AG04450 (cell line): ENCODE data around the gene GNL2. TPM values are rescaled to one million over a fixed set of nuclear protein-coding genes. Genes with fewer than 3 reads are reported as not detected.
A peak's percentile ranks its signal among the peaks of the same experiment; 100 is the strongest.
"Not testable (repeated sequence)": the region's sequence is repeated elsewhere in the genome, so short reads cannot be mapped to it uniquely, and the experiment has no call there.

ENCODE experiments used
- CTCF ChIA-PET: fragments of 300-600, 350-600 bp; formaldehyde crosslinking; extraction: SDS; loops from one replicate; lab custom pipeline; 2022; ENCODE audit warnings: antibody characterized with exemption, inconsistent platforms; lab: Charles Lee
- POLR2A ChIA-PET: fragments of 350-600 bp; formaldehyde crosslinking; extraction: SDS; loops from one replicate; lab custom pipeline; 2021; ENCODE audit warnings: antibody characterized with exemption, inconsistent platforms; lab: Yijun Ruan, JAX
- DNase-seq: peaks from one replicate; pipeline ENCODE4 v3.0.0-alpha.2; 2011; ENCODE audit warnings: low read depth, low spot score
- H3K27ac ChIP-seq: one replicate; pipeline ENCODE4 v1.5.1; 2012; ENCODE audit warnings: low read depth, low read length, control low read depth
- H3K27me3 ChIP-seq: one replicate; pipeline ENCODE4 v1.6.0; 2012; ENCODE audit warnings: low read length; ENCODE audit not compliant: control insufficient read depth, insufficient read depth
- H3K4me3 ChIP-seq: 2 replicates; pipeline ENCODE4 v1.5.1; 2011; ENCODE audit warnings: mild to moderate bottlenecking, low read depth, low read length, control low read depth
- H3K9me3 ChIP-seq: 2 replicates; pipeline ENCODE4 v1.5.1; 2012; ENCODE audit warnings: low read length; ENCODE audit not compliant: control insufficient read depth, insufficient read depth
- polyA plus RNA-seq: library from polyadenylated mRNA; depleted of rRNA; stranded (reverse); fragments of >200 nt; gene quantifications from 2 replicates; pipeline ENCODE4 v1.2.3, GENCODE V29; 2011
- TF ChIP-seq, protein P1 (sequence below): IDR thresholded peaks from 2 replicates; pipeline ENCODE4 v1.5.1; 2011; ENCODE audit warnings: low read depth, low read length, control low read depth, inconsistent platforms

The GNL2 gene
- polyA plus RNA-seq, 1 experiment: 64.7 TPM

DNA sequence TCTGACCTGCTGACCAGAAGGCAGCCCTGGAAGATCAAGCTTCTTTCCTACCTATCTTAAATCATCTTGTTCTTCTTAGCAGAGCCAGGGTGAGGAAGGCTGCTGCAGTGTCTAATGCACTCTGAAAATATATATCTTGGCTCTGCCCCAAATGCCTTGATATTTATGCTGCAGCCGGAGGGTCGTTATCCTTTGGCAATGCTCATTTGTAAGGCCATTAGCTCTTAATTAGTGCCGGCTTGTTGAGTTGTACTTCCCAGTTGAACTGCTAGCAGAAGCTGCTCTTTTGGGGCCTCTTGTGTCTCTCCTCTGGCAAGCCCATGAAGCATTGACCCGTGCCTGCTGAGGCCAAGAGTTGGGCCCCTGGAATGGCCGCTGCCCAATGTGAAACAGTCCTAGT lies 4.2 kb upstream of the GNL2 start:
- H3K9me3 ChIP-seq: no peaks in the 10 kb centered on the region
- no peak overlapping the region for H3K27ac ChIP-seq
- peaks cover 22% of the 10 kb centered on the region for H3K27me3 ChIP-seq
- TF ChIP-seq, protein P1, sequence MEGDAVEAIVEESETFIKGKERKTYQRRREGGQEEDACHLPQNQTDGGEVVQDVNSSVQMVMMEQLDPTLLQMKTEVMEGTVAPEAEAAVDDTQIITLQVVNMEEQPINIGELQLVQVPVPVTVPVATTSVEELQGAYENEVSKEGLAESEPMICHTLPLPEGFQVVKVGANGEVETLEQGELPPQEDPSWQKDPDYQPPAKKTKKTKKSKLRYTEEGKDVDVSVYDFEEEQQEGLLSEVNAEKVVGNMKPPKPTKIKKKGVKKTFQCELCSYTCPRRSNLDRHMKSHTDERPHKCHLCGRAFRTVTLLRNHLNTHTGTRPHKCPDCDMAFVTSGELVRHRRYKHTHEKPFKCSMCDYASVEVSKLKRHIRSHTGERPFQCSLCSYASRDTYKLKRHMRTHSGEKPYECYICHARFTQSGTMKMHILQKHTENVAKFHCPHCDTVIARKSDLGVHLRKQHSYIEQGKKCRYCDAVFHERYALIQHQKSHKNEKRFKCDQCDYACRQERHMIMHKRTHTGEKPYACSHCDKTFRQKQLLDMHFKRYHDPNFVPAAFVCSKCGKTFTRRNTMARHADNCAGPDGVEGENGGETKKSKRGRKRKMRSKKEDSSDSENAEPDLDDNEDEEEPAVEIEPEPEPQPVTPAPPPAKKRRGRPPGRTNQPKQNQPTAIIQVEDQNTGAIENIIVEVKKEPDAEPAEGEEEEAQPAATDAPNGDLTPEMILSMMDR: no peak
- no peak overlapping the region for H3K4me3 ChIP-seq
- ChIA-PET POLR2A (no interaction called here), CTCF (interaction anchor here (0.7 to 13.1 kb wide), 3 partner anchors 23 to 251 kb away, joined by 3 to 378 read pairs (median 7); no protein-coding TSS in a partner anchor)
- DNase-seq: no peak

DNA sequence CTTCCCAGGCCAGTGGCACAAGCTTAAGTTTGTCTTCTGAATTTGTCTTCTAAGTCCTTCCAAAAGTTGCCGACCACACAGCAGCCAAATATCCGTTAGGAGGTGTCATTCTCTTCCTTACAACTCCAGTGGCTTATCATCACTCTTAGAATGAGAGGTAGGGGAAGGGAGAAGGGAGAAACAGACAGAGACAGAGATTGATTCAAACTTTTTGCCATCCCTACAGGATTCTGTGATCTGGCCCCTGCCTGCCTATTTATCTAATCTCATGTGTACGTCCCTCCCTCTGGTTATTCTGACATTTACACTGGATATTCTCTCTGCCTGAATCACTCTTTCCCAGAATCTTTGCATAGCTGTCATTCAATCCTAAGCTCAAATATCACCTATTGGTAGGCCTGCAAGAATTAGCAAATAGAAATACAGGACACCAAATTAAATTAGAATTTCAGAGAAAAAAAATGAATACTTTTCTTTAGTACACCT lies 488 bp upstream of the GNL2 start:
- Histone ChIP-seq H3K4me3 (peak overlapping the region; percentile 66), H3K27me3 (peaks cover 14% of the 10 kb centered on the region), H3K9me3 (no peaks in the 10 kb centered on the region), H3K27ac (no peak overlapping the region)
- CTCF ChIA-PET: interaction anchor here (0.6 to 1.8 kb wide), 4 partner anchors 82 to 96 kb away, joined by 4 to 17 read pairs (median 4); partner anchors contain the start of gene MEAF6
- DNase-seq: no peak
- TF ChIP-seq, protein P1: no peak
- POLR2A ChIA-PET: interaction anchor here (0.7 to 1.4 kb wide), 5 partner anchors 10 to 95 kb away, joined by 3 to 5 read pairs (median 4); partner anchors contain the start of gene MEAF6

DNA sequence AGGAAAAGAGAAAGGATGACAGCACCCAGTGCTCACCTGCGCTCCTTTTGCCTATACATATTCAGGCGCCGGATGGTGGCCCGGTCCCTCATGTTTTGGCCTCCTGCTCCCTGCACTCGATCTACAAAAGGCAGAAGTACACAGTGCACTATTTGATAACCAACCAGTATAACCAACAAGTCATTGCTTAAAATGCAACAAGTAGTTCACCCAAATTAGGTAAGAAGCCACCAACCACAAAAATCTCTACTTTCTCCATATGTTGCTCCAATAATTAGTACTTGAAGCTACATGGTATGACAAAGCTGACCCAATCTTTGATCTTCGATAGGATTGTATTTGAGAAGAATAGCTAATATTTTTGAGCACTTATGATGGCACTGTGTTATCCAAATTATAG lies 2.0 kb downstream of the GNL2 start:
- ChIA-PET CTCF (interaction anchor here (0.7 to 1.3 kb wide), 3 partner anchors 9 to 1078 kb away, joined by 3 to 13 read pairs (median 3); no protein-coding TSS in a partner anchor), POLR2A (no interaction called here)
- no peak for DNase-seq
- TF ChIP-seq, protein P1: no peak
- Histone ChIP-seq H3K4me3 (no peak overlapping the region), H3K27ac (no peak overlapping the region), H3K27me3 (peaks cover 2% of the 10 kb centered on the region), H3K9me3 (no peaks in the 10 kb centered on the region)

DNA sequence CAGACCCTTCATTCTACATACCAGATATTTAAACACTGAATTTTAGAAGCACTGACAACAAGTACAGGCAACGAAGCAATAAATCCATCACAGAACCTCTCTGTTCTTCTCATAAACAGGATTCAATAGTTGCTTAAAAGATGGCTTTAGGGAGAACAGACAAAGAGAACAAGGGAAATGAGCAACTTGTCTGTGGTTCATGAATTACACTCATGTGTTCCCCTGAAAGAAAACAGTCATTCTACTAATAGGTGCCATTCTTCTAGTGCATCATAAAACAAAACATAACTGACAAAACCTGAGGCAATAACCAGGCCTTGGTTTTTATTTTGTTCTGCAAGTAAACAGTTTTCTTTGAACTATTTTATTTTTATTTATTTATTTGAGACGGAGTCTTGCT lies 6.8 kb downstream of the GNL2 start:
- H3K9me3 ChIP-seq: no peaks in the 10 kb centered on the region
- no peak for DNase-seq
- CTCF ChIA-PET: interaction anchor here (1.0 to 2.3 kb wide), 2 partner anchors 15 to 134 kb away, joined by 4 to 9 read pairs; no protein-coding TSS in a partner anchor
- TF ChIP-seq, protein P1: no peak
- no peak overlapping the region for H3K4me3 ChIP-seq
- H3K27me3 ChIP-seq: no peaks in the 10 kb centered on the region
- POLR2A ChIA-PET: no interaction called here
- no peak overlapping the region for H3K27ac ChIP-seq

DNA sequence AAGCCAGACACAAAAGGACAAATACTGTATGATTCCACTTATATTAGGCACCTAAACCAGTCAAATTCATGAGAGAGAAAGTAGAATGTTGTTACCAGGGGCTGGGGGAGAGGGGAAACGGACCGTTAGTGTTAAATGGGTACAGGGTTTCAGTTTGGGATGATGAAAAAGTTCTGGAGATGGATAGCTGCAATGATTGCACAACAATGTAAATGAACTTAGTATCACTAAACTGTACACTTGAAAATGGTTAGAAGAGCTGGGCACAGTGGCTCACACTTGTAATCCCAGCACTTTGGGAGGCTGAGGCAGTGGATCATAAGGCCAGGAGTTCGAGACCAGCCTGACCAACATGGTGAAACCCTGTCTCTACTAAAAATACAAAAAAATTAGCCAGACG lies 11.2 kb downstream of the GNL2 start:
- DNase-seq, H3K27me3 ChIP-seq, POLR2A ChIA-PET, H3K9me3 ChIP-seq, H3K4me3 ChIP-seq, H3K27ac ChIP-seq: not testable (repeated sequence)
- CTCF ChIA-PET: interaction anchor here (2.0 to 2.2 kb wide), 3 partner anchors 19 to 276 kb away, joined by 7 to 10 read pairs (median 7); no protein-coding TSS in a partner anchor
